ENCODE measurements around the gene STEAP3.

Gene STEAP3

DNA sequence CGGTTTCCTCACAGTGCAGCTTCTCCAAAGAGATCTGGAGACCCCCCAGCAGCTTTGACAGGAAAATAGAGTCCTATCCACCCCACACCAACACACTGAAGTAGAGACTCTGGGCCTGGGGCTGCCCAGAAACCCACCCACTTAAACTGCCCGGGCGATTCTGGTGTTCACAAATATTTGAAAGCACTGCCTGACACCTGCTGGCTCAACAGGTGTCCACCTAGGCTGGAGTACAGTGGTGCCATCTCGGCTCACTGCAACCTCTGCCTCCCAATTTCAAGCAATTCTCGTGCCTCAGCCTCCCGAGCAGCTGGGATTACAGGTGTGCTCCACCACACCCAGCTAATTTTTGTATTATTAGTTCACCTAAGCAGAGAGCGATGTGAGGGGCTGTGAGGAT lies 5.3 kb downstream of the STEAP3 start:
- DNase-seq: no peak

DNA sequence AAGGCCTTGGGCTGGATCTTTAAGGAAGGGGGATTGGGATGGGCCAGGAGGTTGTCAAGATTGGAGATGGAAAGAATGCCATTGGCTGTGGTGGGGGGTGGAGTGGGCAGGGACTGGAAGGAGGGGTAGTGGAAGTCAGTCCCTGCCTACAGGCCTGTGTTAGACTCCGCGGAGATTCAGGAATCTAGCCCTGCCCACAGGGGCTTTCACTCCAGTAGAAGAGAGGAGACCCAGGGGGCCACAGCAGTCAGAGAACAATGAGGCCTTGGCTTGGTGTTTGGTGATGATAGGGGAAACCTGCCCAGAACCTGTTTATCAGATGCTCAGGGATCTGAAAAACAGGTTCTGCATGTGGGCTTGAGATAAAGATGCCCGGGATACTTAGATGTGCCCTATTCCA lies 6.1 kb downstream of the STEAP3 start:
- DNase-seq: no peak

DNA sequence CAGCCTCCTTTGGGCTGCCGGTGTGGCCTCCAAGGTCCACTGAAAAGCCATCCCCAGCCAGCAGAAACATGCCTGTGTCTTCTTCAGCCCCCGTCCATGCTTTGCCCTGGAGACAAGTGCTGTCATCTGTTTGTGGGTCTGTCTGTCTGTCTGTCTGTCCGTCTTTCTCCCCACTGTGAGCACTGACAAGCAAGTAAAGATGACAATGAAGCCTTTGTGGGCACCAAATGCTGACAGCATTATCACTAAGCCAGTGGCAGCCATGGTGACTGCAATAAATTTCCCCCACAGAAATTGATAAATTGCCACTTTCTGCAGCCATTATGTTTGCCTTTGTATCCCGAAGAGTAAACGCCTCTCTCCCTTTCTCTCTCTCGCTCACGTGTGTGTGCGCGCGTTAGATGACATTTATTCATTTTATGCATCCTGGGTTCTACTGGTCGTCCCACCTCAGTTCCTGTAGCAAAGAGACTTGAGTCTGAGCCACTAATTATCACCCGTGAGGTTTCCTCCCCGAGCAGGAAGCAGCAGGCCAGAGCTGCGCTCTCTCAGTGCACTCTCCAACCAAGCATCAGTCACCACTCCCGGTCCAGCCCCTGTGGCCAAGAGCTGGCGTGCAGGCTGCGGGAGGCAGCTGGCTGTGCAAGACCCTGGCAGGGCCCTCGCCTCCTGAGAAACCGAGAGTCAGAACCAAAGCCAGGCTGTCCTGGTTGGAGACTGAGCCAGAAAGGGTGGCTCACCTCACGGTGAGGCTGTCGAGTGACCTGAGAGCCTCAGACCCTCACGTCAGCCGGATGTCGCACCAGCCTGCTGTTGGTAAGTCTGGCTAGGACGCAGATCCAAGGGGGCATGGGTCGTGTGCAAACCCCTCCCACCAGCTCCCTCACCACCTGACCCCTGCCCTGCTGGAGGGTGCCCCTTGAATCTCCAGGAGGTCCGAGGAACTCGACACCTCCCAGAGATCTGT lies 6.9 kb downstream of the STEAP3 start:
- DNase-seq: peak; percentile 68

DNA sequence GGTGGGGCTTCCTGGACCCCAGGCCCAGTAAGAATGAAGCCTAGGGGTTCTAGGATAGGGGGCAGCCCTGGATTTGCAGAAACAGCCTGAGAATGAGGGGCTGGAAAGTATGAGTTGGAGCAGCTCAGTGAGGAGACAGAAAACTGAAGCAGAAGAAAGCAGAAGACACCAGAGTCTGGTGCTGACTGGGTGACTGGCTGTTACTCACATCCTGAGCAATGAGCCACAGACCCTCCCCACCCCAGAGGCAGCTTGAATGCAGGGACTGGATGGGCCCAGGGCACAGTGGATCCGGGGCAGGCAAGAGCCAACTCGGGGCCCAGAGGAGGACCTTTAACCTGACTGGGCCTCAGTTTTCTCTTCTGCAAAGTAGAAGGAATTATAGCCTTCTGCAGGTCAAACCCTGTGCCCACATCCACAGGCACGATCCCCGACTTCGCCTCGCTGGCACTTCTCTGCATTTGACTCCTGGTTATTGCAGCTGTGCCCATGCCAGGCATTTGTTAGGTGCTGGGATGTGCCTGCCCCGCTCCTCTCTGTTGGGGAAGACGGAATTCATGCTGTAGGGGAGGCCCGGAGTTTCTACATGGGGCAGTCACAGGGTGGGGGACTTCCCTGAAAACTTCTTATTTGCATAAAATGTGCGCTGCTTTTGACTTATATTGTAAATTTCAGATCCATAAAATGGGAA lies 8.5 kb downstream of the STEAP3 start:
- peak; percentile 71 for DNase-seq

DNA sequence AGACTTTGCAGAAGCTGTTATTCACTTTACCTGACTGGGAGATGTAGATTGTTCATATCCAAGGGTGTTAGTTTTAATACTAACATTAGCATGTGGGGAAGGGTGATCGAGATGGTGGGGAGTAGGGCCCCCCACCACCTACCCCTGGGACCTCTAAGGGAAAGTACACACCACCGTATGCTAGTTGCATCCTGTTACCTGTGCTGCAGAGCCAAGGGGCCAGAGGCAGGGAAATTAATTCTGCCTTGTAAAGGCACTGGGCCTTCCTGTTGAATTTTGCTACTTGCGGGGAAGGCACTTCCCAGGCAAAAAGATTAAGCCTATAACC lies 9.0 kb downstream of the STEAP3 start:
- no peak for DNase-seq

DNA sequence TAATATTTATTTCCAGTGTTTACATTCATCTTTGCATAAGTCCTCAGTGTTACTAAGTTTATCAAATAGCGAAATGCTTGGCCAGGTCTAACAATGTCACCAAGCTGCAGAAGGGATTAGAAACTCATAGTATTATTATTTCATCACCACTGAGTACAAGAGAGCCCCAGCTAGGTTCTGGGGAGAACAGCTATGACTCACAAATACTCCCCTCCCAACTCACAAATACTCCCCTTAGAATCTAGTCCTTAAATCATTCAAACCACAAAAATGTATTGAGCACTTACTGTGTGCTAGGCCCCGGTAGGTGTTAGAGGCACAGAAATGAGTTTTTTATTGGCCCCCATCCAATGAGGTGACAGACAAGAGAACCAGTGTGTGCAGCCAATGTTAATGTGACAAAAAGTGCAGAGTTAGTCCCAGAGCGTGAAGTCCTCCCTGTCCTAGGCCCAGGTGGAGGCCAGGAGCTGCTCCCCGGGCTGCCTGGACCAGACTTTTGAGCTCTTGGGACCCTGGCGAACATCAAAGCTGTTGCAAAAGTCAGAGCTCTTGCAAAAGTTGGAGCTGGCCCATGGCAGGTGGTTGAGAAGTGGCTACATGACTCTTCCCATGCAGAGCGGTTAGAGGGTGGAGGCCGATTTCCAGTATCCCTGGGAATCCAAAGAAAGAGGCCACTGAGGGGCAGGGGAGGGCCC lies 9.8 kb downstream of the STEAP3 start:
- DNase-seq: peak; percentile 85

DNA sequence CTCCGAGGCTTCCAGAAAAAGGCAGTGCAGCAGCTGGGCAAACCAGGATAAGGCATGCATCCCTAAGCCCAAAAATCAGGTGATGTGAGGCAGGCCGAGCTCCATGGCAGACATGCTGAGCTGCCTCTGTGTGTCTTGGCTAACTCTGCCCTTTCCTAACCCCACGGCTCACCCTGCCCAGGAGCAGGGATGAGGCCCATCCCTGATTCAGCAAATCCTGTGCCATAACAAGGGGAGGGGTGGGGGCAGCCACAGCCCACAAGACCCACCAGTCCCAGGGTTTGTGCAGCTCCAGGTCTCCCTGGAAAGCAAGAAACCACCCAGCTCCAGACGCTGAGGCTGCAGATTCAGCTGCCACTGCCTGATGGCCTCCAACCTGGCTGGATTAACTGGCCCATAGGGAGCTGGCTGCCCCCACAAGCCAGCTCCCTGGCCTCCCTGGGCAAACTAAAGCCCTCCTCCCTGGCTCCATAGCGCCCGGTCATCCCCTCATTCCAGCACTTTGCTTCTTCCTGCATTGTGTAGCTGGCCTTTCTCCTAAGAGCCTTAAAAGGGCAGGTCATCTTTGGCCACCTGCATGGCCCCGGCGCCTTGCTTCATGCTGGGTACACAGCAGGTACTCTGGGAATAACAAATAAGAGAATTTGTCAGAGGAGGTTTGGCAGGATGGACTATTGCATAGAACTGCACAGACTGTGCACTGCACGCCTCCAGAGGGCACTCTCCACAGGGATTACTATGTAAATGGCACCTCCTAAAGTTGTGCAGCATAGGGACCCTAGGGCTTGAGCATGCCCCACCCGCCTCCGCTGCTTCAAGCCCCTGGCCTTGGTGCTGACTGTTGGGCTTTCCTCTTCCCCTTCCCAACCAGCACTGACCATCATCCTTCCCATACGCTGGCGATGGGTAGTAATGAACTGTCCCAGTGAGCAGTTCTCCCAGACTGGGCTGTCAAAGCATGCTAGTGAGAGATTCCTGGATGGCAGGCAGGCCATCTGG lies 10.7 kb downstream of the STEAP3 start:
- peak; percentile 30 for DNase-seq

DNA sequence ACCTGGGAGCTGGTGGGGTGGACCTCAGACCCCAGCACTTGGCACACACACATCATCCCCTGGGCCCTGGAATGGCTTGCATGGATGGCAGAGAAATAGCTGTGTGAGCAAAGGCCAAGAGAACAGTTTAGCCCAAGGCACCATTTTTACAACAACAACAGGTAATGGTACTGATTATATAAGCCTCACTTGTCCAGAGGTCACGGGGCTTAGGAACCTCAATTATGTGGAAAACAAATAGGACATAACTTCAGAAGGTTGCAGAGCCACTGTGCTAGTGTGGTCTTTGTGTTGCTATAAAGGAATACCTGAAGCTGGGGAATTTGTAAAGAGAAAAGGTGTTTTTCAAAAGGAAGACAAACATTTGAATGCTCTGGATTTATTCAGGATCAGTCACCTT lies 13.2 kb downstream of the STEAP3 start:
- no peak for DNase-seq

DNA sequence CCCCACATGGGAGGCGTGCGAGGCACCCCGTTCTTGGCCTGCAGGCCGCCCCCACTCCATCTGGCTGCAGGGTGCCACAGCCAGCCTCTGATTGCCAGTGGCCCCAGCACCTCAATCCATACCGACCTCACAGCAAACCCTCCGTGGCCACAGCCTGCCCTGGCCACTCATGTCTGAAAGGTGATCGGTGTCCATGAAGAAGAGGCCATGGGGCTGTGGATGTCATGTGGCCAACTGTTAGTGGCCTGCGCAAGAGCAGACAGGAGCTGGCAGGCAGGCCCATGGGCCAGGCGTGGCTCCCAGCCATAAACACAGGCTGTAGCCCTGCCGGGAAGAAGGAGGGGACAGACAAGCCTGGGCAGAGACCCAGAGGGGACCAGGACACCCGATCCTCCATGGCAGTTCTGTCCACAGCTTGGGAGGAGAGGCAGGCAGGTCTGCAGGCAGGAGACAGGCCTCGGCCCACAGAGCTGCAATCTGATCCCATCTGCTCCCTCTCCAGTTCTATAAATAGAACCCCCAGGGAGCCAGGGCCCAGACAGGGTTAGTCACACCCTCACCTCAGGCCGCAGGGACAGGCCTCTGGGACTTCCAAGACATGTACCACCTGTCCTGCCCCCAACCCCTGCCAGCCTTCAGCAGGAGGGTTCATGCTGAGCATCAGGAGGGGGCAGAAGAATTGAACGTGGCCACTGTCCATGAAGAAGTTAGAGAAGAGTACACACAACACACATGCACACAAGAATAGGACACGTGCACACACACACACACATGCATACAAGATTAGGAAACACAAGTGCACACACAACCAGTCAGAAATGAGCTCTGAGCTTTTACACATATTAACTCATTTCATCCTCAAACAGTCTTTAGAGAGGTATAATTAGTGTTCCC lies 16.9 kb downstream of the STEAP3 start:
- DNase-seq: peak; percentile 80

DNA sequence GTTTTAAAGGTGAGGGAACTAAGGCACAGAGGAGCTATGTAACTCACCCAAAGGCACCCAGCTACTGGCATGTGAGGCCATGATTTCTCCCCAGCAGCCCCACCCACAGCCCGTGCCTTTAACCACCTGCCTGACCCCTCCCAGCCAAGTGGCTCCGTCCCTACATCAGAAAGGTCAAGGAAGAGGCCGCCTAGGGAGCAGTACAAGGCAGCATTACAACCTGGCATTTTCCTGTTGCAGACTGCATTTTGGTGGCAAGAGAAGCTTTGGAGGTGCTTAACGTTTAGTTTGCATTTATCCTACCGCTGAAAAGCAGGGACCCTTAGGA lies 17.5 kb downstream of the STEAP3 start:
- DNase-seq: no peak

DNA sequence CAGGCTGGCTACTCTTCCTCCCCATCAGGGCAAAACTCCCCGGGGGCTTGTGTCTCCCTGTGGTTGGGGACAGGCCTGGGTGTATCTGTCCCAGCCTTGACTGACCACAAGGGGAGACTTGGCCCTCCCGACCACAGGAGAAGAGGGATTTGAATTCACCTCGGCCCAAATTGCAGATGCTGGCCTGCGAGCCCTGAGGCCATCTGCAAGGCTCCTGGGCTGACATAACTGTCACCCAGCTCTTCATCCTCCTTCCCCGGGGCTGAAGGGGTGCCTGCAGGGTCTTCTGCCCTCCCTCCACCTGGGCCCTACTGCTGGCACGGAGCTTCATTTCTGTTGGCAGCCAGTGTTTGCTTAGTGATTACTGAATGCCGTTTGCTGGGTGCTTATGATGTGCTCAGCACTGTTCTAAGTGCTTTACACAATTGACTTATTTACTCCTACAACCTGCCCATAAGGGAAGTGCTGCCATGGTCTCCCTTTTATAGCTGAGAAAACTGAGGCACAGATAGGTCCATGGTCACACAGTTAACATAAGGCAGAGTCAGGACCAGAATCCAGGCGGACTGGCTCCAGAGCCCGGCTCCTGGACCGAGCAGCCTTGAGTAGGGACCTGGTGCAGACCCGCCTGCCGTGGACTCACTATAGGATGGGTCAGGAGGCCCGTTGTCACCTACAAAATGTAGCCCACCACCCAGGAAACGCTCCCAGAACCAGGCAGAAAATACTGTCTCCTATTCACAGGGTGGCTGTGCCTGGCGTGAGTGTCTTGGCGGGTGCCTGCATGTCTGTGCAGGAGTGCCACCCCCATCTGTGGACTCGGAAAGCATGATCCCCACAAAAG lies 18.9 kb downstream of the STEAP3 start:
- no peak for DNase-seq

DNA sequence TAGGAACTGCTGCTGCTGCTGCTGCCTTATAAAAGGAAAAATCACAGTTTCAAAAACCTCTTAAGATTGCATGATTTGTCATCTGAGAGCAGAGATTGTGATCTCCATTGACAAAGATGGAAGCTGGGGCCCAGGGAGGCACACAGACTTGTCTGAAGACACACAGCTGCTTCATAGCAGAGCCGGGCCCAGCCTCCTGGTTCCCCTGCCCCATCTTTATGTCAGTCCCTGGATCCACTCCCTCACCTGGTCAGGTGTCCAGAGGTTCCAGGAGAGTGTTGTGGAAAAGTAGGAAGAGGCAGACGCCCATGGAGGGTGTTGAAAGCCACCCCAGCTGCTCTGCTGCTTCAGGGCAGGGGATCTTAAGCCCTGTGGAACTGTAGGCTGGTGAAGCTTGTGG lies 20.0 kb downstream of the STEAP3 start:
- no peak for DNase-seq

DNA sequence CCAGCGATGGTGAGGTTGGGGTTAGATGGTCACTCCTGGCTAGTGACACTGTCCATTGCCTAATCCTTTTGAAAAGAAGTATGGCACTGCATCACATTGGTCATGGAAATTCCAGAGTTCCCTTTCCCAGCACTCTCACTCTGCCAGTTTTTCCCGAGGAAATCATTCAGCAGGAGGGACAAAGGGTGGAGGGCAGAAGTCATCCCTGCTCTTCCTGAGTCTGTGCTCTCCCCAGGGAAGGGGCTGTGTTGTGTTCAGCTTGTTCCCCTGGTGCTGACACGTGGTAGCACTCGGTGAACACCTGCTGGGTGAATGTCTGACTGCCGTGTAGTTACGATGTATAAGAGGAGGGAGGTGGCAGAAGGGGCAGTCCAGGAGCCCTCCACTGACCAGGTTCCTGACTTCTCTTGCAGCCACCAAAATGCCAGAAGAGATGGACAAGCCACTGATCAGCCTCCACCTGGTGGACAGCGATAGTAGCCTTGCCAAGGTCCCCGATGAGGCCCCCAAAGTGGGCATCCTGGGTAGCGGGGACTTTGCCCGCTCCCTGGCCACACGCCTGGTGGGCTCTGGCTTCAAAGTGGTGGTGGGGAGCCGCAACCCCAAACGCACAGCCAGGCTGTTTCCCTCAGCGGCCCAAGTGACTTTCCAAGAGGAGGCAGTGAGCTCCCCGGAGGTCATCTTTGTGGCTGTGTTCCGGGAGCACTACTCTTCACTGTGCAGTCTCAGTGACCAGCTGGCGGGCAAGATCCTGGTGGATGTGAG lies 21.6 kb downstream of the STEAP3 start:
- DNase-seq: no peak

DNA sequence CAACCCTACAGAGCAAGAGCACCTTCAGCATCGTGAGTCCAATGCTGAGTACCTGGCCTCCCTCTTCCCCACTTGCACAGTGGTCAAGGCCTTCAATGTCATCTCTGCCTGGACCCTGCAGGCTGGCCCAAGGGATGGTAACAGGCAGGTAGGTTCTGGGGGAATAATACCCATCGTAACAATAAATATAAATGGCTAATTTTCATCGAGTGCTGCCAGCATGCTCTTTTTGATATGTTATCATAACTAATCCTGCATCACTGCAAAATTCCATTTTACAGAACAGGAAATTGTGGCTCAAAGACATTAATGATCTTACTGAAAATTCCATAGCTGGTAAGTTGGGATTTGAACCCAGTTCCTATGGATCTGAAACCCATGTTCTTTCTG lies 22.2 kb downstream of the STEAP3 start:
- no peak for DNase-seq

DNA sequence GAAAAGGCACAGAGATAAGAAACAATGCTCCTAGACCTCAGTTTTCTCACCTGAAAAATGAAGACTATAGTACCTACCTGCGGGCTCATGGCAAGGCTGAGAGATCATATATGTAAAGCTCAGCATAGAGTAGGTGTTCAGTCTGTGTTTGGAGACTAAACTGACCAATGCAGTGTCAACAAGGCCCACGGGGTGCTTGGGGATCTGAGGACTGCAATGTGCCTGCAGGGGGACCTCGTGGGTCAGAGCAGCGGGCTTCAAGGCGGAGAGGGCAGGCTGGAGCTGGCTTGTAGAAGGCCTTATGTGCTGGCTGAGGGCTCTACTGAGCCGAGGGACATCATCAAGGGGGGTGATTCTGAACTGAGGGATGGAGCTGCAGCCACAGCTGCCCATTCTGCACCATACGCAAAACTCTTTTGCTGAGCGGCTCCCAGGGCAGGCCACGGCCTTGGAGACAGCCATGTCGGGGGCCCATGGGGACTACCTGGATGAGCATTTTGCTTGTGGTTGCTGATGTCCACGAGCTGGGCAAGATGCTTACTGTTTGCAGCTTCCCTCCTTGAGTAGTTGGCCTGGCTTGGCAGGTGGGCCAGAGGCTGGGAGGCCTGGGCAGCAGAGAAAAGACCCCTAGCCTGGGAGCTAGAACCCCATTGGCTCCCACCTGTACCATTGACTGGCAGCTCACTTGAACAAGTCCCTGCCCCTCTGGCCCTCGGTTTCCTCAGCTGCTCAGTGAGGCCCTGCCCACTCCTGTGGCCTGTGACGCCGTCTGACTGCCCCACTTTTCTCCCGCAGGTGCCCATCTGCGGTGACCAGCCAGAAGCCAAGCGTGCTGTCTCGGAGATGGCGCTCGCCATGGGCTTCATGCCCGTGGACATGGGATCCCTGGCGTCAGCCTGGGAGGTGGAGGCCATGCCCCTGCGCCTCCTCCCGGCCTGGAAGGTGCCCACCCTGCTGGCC lies 23.5 kb downstream of the STEAP3 start:
- DNase-seq: no peak

DNA sequence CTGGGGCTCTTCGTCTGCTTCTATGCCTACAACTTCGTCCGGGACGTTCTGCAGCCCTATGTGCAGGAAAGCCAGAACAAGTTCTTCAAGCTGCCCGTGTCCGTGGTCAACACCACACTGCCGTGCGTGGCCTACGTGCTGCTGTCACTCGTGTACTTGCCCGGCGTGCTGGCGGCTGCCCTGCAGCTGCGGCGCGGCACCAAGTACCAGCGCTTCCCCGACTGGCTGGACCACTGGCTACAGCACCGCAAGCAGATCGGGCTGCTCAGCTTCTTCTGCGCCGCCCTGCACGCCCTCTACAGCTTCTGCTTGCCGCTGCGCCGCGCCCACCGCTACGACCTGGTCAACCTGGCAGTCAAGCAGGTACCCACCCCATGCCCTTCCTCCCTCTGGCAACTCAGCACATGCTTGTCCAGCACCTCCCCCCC lies 24.2 kb downstream of the STEAP3 start:
- DNase-seq: no peak

DNA sequence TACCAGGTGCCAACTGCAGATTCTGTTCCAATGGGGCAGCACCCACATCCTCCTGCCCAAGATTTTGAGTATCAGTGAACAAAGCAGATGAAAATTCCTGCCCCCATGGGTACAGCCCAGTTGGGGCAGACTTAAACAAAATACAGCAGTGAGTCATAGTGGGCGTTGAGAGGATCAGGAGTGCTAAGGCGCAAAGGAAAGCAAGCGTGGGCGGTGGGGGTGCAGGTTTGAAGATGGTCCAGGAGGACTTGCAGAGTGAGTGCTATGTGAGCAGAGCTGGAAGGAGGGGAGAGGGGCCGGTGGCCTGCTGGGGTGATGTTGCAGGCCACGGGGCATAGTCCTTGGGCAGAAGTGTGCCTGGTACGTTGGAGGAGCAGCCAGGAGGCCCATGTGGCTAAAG lies 24.7 kb downstream of the STEAP3 start:
- DNase-seq: peak; percentile 64

DNA sequence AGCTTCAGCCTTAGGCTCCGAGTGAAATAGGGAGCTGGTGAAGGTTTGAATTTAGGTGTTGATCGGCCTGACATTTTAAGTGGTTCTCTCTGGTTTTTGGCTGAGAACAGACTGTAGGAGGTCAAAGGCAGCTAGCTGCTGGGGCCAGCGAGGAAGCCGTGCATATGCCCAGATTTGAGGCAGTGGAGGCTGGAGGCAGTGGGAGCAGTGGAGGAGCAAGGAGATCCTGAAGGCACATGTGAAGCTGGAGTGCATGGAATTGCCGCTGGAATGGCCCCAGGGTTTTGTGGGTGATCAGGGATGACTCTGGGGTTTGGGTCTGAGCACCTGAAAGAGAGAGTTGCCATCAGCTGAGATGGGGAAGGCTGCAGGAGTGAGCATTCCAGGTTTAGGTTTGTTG lies 25.1 kb downstream of the STEAP3 start:
- no peak for DNase-seq

DNA sequence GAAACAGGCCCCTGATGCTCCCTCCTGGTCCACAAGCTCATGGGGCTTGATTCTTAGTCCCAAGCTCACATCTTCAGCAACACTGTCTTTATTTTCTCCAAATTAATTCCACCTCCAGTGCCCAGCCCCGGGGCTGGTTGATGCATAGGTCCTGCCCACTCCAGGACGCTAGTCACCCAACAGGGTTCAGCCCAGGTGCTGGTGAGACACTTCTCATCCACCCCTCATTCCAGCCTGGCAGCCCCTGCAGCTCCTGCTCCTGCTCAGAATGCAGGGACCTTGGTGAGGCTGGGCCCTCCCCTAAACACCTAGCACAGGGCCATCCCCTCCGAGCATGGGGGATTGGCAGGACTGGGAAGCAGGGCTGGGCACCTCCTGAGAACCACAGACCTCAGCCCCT lies 25.7 kb downstream of the STEAP3 start:
- DNase-seq: no peak

All from fibroblast of upper back skin (primary cell).